NCI-H2081 (cell line): ENCODE measurements around the gene TTF2.
"Not testable (repeated sequence)": the region's sequence is repeated elsewhere in the genome, so short reads cannot be mapped to it uniquely, and the experiment has no call there.

Experiments
- DNase-seq, 2 experiments: peaks; one replicate each; lab custom pipeline; 2025; lab: John Stamatoyannopoulos, UW

TTF2 gene

GRCh38 chr1:117121589-117122329 lies 61.6 kb downstream of the TTF2 start, which contains the start of gene TRIM45:
Gene TRIM45 (minus strand): TSS chr1:117121749. CDS start chr1:117121201, 548 bp downstream.
- peak; percentile 85 to 92 for DNase-seq

- no peak for DNase-seq
Observed at GRCh38 chr1:117122330-117123025, 62.4 kb downstream of the TTF2 start.

GRCh38 chr1:117123274-117123673 lies 63.1 kb downstream of the TTF2 start:
- DNase-seq: no peak

GRCh38 chr1:117124661-117125060 lies 64.5 kb downstream of the TTF2 start:
- no peak for DNase-seq

- no peak for DNase-seq
Observed at GRCh38 chr1:117127795-117128194, 67.7 kb downstream of the TTF2 start.

- DNase-seq: peak in 1 of 2 experiments; percentile 67
Observed at GRCh38 chr1:117128323-117129079, 68.4 kb downstream of the TTF2 start.

- DNase-seq: no peak
Observed at GRCh38 chr1:117130526-117130925, 70.4 kb downstream of the TTF2 start.

- no peak for DNase-seq
Observed at GRCh38 chr1:117135329-117135728, 75.2 kb downstream of the TTF2 start.

- no peak for DNase-seq
Observed at GRCh38 chr1:117136749-117137148, 76.6 kb downstream of the TTF2 start.

- peak in 1 of 2 experiments; percentile 56 for DNase-seq
Observed at GRCh38 chr1:117137281-117137855, 77.2 kb downstream of the TTF2 start.

- DNase-seq: no peak
Observed at GRCh38 chr1:117138106-117138505, 78.0 kb downstream of the TTF2 start.

- DNase-seq: no peak
Observed at GRCh38 chr1:117138561-117138960, 78.4 kb downstream of the TTF2 start.

- no peak for DNase-seq
Observed at GRCh38 chr1:117142200-117142599, 82.1 kb downstream of the TTF2 start.

GRCh38 chr1:117143172-117143571 lies 83.0 kb downstream of the TTF2 start:
- no peak for DNase-seq

- no peak for DNase-seq
Observed at GRCh38 chr1:117143871-117144270, 83.7 kb downstream of the TTF2 start.

GRCh38 chr1:117146072-117146471 lies 85.9 kb downstream of the TTF2 start:
- no peak for DNase-seq

GRCh38 chr1:117146575-117147340 lies 86.6 kb downstream of the TTF2 start:
- peak; percentile 7 to 32 for DNase-seq

- DNase-seq: no peak
Observed at GRCh38 chr1:117147341-117147831, 87.3 kb downstream of the TTF2 start.

- DNase-seq: peak in 1 of 2 experiments; percentile 17
Observed at GRCh38 chr1:117147856-117148588, 87.9 kb downstream of the TTF2 start.

- no peak for DNase-seq
Observed at GRCh38 chr1:117150316-117150715, 90.2 kb downstream of the TTF2 start.

- not testable (repeated sequence) for DNase-seq
Observed at GRCh38 chr1:117151305-117151704, 91.2 kb downstream of the TTF2 start.
